Brain microvascular endothelial cell (primary cell): ENCODE data around the gene NCL.
A peak's percentile ranks its signal among the peaks of the same experiment; 100 is the strongest.

Experiments
- DNase-seq: peaks from one replicate; pipeline ENCODE4 v3.0.0-alpha.2; 2020
- H3K27ac ChIP-seq: fragments of 250-450 bp; sonication (Bioruptor Pico); 2 replicates; pipeline ENCODE4 v1.5.1; 2020; ENCODE audit warnings: mild to moderate bottlenecking, moderate library complexity
- H3K27me3 ChIP-seq: fragments of 250-450 bp; sonication (Bioruptor Pico); replicated peaks from 2 replicates; pipeline ENCODE4 v1.5.1; 2020; ENCODE audit warnings: mild to moderate bottlenecking
- H3K36me3 ChIP-seq: fragments of 250-450 bp; sonication (Bioruptor Pico); replicated peaks from 2 replicates; pipeline ENCODE4 v1.5.1; 2020; ENCODE audit warnings: mild to moderate bottlenecking
- H3K4me3 ChIP-seq: 2 replicates; pipeline ENCODE4 v1.5.1; 2011; ENCODE audit warnings: low read depth, mild to moderate bottlenecking, control low read depth, low read length, moderate library complexity
- in situ Hi-C: cut with HindIII; loops from 2 replicates; pipeline ENCODE4 v1.10.0; 2017; ENCODE audit warnings: low sequenced_read_pairs, low pct_ligation_motif_present
- TF ChIP-seq, protein P1 (sequence below): IDR thresholded peaks from 2 replicates; pipeline ENCODE4 v1.5.1; 2011; ENCODE audit warnings: low read depth, mild to moderate bottlenecking, moderate library complexity, low read length, control low read depth, inconsistent platforms; ENCODE audit errors: missing control alignments

Gene NCL

DNA sequence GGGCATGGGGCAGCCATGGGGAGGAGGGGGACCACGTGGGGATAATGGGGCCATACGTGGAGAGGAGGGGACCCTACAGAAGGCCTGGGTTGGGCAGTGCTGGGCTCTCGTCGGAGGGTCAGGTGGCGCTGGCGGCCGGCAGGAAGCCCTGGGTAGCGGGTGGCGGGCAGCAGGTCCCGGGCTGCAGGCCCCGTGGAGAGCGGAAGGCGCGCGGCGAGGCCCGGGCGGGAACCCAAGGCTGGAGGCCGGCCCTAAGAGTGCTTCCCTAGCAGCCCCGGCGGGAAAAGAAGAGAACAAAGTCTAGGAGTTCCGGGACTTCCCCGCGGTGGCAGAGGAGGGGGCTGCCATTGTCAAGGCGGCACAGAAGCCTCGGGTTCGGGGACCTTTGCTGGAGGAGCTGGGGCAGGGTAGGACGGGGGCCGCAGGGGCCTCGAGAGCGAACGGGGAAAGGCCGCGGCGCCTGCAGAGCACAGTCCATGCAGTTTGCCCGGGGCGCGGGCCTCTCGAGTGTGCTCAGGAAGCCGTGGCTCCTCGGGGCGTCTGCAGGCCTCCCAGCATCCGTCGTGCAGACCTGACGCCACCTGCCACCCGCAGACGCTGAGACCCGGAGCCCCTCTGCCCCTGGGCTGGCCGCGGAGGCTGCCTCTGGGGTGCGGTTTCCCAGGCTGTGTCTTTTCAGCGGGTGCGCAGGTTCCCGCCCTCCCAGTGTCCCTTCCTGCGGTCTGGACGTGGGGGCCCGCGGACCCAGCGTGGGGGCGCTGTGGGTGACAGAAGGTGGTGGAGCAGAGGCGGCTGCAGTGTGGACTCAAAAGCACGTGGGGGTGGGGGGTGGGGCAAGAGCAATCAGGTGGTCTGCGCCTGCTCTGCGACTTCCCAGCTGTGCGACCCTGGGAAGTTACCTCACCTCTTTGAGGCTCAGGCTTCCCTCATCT, 19.4 kb upstream of the NCL start:
- TF ChIP-seq, protein P1, sequence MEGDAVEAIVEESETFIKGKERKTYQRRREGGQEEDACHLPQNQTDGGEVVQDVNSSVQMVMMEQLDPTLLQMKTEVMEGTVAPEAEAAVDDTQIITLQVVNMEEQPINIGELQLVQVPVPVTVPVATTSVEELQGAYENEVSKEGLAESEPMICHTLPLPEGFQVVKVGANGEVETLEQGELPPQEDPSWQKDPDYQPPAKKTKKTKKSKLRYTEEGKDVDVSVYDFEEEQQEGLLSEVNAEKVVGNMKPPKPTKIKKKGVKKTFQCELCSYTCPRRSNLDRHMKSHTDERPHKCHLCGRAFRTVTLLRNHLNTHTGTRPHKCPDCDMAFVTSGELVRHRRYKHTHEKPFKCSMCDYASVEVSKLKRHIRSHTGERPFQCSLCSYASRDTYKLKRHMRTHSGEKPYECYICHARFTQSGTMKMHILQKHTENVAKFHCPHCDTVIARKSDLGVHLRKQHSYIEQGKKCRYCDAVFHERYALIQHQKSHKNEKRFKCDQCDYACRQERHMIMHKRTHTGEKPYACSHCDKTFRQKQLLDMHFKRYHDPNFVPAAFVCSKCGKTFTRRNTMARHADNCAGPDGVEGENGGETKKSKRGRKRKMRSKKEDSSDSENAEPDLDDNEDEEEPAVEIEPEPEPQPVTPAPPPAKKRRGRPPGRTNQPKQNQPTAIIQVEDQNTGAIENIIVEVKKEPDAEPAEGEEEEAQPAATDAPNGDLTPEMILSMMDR = no peak
- Histone ChIP-seq H3K4me3 (peak overlapping the region; percentile 22), H3K27me3 (no peaks in the 10 kb centered on the region), H3K27ac (no peak overlapping the region), H3K36me3 (no peaks in the 10 kb centered on the region)
- in situ Hi-C loops = no loop called here
- DNase-seq = no peak

DNA sequence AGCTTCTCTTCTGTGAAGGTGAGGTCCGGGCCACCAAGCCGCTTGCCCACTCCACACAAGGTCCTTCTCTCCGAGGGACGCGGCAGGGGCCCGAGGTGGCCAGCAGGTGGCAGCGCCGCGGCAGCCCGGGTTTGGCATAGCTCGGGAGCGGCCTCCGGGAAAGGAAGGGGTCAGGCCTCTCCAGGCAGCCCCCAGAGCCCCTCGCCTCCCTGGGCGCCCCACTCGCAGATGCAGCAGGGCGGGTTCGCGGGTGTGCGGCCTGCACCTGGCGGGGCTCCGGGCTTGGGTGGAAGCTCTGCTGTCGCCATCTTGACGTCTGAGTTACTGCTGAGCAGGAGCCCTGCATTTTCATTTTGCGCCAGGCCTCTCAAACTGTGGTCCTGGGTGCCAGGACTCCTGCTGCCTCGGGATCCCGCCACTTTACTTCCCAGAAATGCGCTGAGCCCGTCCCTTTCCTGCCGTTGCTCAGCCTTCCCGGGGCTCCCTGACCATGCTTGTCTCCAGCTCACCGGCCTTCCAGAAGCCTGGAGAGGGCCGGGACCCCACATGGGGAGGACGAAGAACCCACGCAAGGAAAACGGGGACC, 18.6 kb upstream of the NCL start:
- in situ Hi-C loops = no loop called here
- TF ChIP-seq, protein P1 = peak; percentile 90

GRCh38 chr2:231480781-231481180, 16.5 kb upstream of the NCL start:
- Histone ChIP-seq H3K36me3 (no peaks in the 10 kb centered on the region), H3K4me3 (no peak overlapping the region), H3K27ac (no peak overlapping the region), H3K27me3 (no peaks in the 10 kb centered on the region)
- DNase-seq = no peak
- TF ChIP-seq, protein P1 = no peak
- in situ Hi-C loops = no loop called here

More for the DNA sequence above, 18.6 kb upstream of the NCL start:
- Histone ChIP-seq H3K27me3 (no peaks in the 10 kb centered on the region), H3K27ac (no peak overlapping the region), H3K36me3 (no peaks in the 10 kb centered on the region), H3K4me3 (peak overlapping the region; percentile 40)
- peak; percentile 31 for DNase-seq

DNA sequence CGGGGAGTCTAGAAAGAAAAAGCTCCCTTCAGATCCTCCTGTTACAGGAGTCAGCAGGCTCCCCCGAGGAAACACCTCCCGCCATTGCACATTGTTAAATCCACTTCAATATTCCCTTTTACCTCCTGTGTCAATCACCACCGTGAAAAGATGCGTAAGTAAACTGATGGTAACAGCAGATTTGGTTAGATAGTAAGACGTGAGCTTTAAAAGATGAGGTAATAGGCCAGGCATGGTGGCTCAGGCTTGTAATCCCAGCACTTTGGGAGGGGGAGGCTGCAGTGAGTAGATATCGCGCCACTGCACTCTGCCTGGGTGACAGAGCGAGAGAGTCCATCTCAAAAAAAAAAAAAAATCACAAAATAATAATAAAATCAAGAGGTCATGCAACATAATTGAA, 15.2 kb upstream of the NCL start:
- no peak overlapping the region for H3K27ac ChIP-seq

DNA sequence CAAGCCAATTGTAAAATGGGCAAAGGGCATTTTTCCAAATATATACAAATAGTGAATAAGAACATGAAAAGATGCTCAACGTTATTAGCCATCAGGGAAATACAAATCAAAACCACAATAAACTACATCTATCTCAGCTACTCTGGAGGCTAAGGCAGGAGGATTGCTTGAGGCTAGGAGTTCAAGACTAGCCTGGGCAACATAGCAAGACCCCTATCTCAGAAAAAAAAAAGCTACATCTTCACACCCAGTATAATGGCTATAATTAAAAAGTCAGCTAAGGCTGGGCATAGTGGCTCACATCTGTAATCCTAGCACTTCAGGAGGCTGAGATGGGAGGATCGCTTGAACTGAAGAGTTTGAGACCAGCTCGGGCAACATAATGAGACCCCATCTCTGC, 12.6 kb upstream of the NCL start:
- H3K27ac ChIP-seq = no peak overlapping the region
- no peaks in the 10 kb centered on the region for H3K36me3 ChIP-seq
- no peak for DNase-seq
- no peak overlapping the region for H3K4me3 ChIP-seq
- H3K27me3 ChIP-seq = no peaks in the 10 kb centered on the region
- in situ Hi-C loops = no loop called here
- TF ChIP-seq, protein P1 = no peak

More for the DNA sequence above, 15.2 kb upstream of the NCL start:
- no peaks in the 10 kb centered on the region for H3K36me3 ChIP-seq
- H3K27me3 ChIP-seq = no peaks in the 10 kb centered on the region
- in situ Hi-C loops = no loop called here
- no peak for DNase-seq
- no peak overlapping the region for H3K4me3 ChIP-seq
- TF ChIP-seq, protein P1 = no peak
